Activated CD8-positive, alpha-beta T cell treated with anti-CD3 and anti-CD28 coated beads, Interleukin-2, amount 10 ng/mL, durations not matched to agents 7 days and 5 days (primary cell): Measurements from ENCODE around the gene ABCA3. TPM values are rescaled to one million over a fixed set of nuclear protein-coding genes. Genes with fewer than 3 reads are reported as not detected.
"Not testable (repeated sequence)": the region's sequence is repeated elsewhere in the genome, so short reads cannot be mapped to it uniquely, and the experiment has no call there.

ENCODE experiments used
- ATAC-seq: fragments of 150-1000 bp; cut with Tn5 transposase; one replicate; pipeline ENCODE4 v1.10.0; 2021; ENCODE audit warnings: moderate library complexity
- CTCF ChIA-PET: fragments of 350-600 bp; sonication (Branson Sonifier 250); formaldehyde crosslinking; loops from one replicate; lab custom pipeline; 2021; ENCODE audit warnings: antibody characterized with exemption; lab: Charles Lee
- POLR2A ChIA-PET: fragments of 350-600 bp; sonication (Branson Sonifier 250); formaldehyde crosslinking; loops from one replicate; lab custom pipeline; 2021; ENCODE audit warnings: antibody characterized with exemption; lab: Charles Lee
- DNase-seq: peaks from one replicate; pipeline ENCODE4 v3.0.0-alpha.2; 2020
- H3K27ac Mint-ChIP-seq: one replicate; pipeline ENCODE4 v1.8.0; 2021; ENCODE audit warnings: mild to moderate bottlenecking, mixed read lengths
- H3K27me3 Mint-ChIP-seq: one replicate; pipeline ENCODE4 v1.8.0; 2021; ENCODE audit warnings: low read depth, mixed read lengths
- H3K36me3 Mint-ChIP-seq: one replicate; pipeline ENCODE4 v1.8.0; 2021; ENCODE audit warnings: low read depth, mixed read lengths
- H3K4me1 Mint-ChIP-seq: one replicate; pipeline ENCODE4 v1.8.0; 2021; ENCODE audit warnings: low read depth, mixed read lengths
- H3K4me3 Mint-ChIP-seq: one replicate; pipeline ENCODE4 v1.8.0; 2021; ENCODE audit warnings: mild to moderate bottlenecking, mixed read lengths
- H3K9me3 Mint-ChIP-seq: one replicate; pipeline ENCODE4 v1.8.0; 2022; ENCODE audit warnings: mixed read lengths; ENCODE audit not compliant: insufficient read depth
- total RNA-seq, 2 experiments: library from RNA; stranded (reverse); gene quantifications; one replicate each; pipeline ENCODE4 v1.2.3, GENCODE V29; 2021

ABCA3 gene
- total RNA-seq, 2 experiments from 2014 or later, result 6.3 to 6.8 TPM

- H3K36me3 Mint-ChIP-seq, result peaks cover 81% of the 10 kb centered on the region
- peaks cover 19% of the 10 kb centered on the region for H3K4me1 Mint-ChIP-seq
- ChIA-PET CTCF (interaction anchor here (1.1 kb wide), 1 partner anchor 9 kb away, joined by 4 read pairs; the partner anchor contains the start of gene ECI1), POLR2A (interaction anchor here (1.2 kb wide), 1 partner anchor 10 kb away, joined by 4 read pairs; no protein-coding TSS in a partner anchor)
- H3K27ac Mint-ChIP-seq, result no peak overlapping the region
- DNase-seq, result no peak
- H3K27me3 Mint-ChIP-seq, result no peaks in the 10 kb centered on the region
- H3K9me3 Mint-ChIP-seq, result no peaks in the 10 kb centered on the region
- H3K4me3 Mint-ChIP-seq, result no peak overlapping the region
- ATAC-seq, result no peak
These were observed 80.3 kb downstream of the ABCA3 start for GRCh38 chr16:2260250-2260649.

- H3K36me3 Mint-ChIP-seq, result peaks cover 77% of the 10 kb centered on the region
- not testable (repeated sequence) for H3K27me3 Mint-ChIP-seq, H3K9me3 Mint-ChIP-seq, DNase-seq, H3K4me1 Mint-ChIP-seq, ATAC-seq, H3K27ac Mint-ChIP-seq, H3K4me3 Mint-ChIP-seq
- CTCF ChIA-PET, result interaction anchor here (1.1 to 1.3 kb wide), 2 partner anchors 11 to 82 kb away, joined by 3 read pairs; partner anchors contain the start of gene ABCA3
- POLR2A ChIA-PET, result interaction anchor here (0.7 to 1.5 kb wide), 3 partner anchors 10 to 257 kb away, joined by 3 to 5 read pairs (median 3); no protein-coding TSS in a partner anchor
These were observed 82.0 kb downstream of the ABCA3 start for GRCh38 chr16:2258530-2258929.

DNA sequence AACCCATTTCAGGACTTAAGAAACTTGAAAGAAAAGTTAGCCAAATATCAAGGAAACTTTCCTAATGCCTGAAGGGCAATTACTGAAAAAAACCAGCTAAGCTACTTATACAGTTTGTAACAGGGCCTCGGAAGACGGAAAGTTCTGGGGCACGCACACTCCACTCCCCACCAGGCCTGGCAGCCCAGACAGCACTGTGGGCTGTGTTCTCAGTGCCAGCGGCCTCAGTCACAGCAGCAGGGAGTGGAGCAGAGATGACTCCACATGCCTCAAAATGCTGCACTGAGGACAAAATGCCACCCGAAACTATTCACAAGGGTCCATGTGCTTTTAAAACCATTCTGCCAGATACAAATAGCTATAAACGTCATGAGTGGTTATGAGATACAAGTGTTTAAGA lies 82.8 kb downstream of the ABCA3 start:
- no peaks in the 10 kb centered on the region for H3K27me3 Mint-ChIP-seq
- ChIA-PET CTCF (interaction anchor here (1.1 to 1.3 kb wide), 2 partner anchors 10 to 83 kb away, joined by 3 read pairs; partner anchors contain the start of gene ABCA3), POLR2A (interaction anchor here (0.7 to 1.5 kb wide), 3 partner anchors 11 to 258 kb away, joined by 3 to 5 read pairs (median 3); no protein-coding TSS in a partner anchor)
- peaks cover 79% of the 10 kb centered on the region for H3K36me3 Mint-ChIP-seq
- no peak overlapping the region for H3K4me3 Mint-ChIP-seq
- peaks cover 5% of the 10 kb centered on the region for H3K4me1 Mint-ChIP-seq
- ATAC-seq (no peak), DNase-seq (no peak)
- H3K9me3 Mint-ChIP-seq, result no peaks in the 10 kb centered on the region
- H3K27ac Mint-ChIP-seq, result no peak overlapping the region

DNA sequence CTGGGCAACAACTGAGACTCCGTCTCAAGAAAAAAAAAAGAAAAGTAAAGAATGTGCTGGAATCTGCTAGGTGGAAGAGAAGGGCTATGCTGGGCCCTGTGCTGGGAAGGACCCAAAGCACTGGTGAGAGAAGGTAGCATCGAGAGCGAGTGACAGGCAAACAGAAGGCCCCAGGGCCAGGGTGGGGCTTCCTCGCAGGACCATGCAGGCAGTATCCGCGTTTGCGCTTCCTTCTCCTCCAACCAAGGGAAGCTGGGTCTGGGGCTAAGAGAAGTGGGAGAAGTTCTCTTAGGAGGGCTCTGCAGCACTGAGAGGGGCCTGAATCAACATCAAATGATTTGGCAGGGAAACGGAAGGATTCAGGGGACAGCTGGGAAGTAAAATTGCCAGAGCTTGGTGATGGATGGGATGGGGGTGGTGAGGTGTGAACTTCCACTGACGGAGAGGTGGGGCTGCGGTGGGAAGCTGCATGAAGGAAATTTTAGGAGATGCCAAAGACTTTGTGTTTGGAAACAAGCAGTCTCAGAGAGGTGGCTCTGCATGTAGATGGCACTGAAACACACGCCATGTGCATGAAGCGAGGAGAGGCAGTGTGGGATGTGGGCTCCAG lies 83.9 kb downstream of the ABCA3 start:
- Mint-ChIP-seq H3K9me3 (no peaks in the 10 kb centered on the region), H3K27ac (peak overlapping the region; percentile 23), H3K4me1 (peaks cover 4% of the 10 kb centered on the region), H3K36me3 (peaks cover 76% of the 10 kb centered on the region), H3K27me3 (no peaks in the 10 kb centered on the region), H3K4me3 (no peak overlapping the region)
- ChIA-PET CTCF (no interaction called here), POLR2A (interaction anchor here (0.7 to 1.5 kb wide), 2 partner anchors 10 to 1445 kb away, joined by 3 read pairs; no protein-coding TSS in a partner anchor)
- DNase-seq, result no peak
- no peak for ATAC-seq

DNA sequence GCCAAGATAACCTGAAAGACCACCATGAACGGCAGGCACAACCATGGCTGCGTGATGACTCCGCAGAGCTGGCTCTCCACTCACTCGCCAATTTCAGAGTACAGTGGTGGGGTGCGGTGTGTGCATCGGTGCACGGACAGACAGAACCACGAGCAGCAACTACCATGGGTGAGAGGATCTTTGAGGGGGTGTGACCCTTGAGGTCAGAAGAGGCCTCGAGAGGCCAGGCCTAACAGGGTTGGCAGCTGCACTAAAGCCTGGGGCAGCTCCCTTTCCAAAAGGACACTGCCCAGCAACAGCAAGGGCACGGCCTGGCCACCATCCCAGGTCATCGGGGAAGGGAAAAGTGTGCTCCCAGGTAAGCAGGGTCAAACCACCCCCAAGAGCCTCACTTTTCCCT lies 87.2 kb downstream of the ABCA3 start:
- H3K27me3 Mint-ChIP-seq, result no peaks in the 10 kb centered on the region
- H3K4me1 Mint-ChIP-seq, result peaks cover 8% of the 10 kb centered on the region
- peak overlapping the region; percentile 52 for H3K27ac Mint-ChIP-seq
- no peak for DNase-seq
- H3K9me3 Mint-ChIP-seq, result no peaks in the 10 kb centered on the region
- POLR2A ChIA-PET, result interaction anchor here (0.6 to 3.5 kb wide), 3 partner anchors 10 to 12 kb away, joined by 3 to 14 read pairs (median 4); no protein-coding TSS in a partner anchor
- CTCF ChIA-PET, result interaction anchor here (1.9 kb wide), 1 partner anchor 9 kb away, joined by 9 read pairs; no protein-coding TSS in a partner anchor
- peaks cover 56% of the 10 kb centered on the region for H3K36me3 Mint-ChIP-seq
- H3K4me3 Mint-ChIP-seq, result no peak overlapping the region
- ATAC-seq, result no peak

- Mint-ChIP-seq H3K36me3 (peaks cover 51% of the 10 kb centered on the region), H3K9me3 (no peaks in the 10 kb centered on the region), H3K27ac (peak overlapping the region; percentile 52), H3K4me3 (no peak overlapping the region), H3K4me1 (peaks cover 6% of the 10 kb centered on the region), H3K27me3 (no peaks in the 10 kb centered on the region)
- POLR2A ChIA-PET, result interaction anchor here (1.5 to 3.5 kb wide), 3 partner anchors 10 to 98 kb away, joined by 5 to 14 read pairs (median 11); partner anchors contain the start of gene TRAF7
- DNase-seq (no peak), ATAC-seq (no peak)
- CTCF ChIA-PET, result interaction anchor here (0.7 to 2.6 kb wide), 6 partner anchors 10 to 97 kb away, joined by 3 to 18 read pairs (median 10); partner anchors contain the start of genes E4F1, MLST8 and TRAF7
These were observed 87.8 kb downstream of the ABCA3 start for GRCh38 chr16:2252806-2253148.

- CTCF ChIA-PET, result interaction anchor here (0.8 to 2.6 kb wide), 14 partner anchors 8 to 250 kb away, joined by 3 to 18 read pairs (median 4); partner anchors contain the start of genes E4F1, MLST8, NTHL1 and TEDC2
- POLR2A ChIA-PET, result interaction anchor here (0.6 to 3.5 kb wide), 13 partner anchors 10 to 229 kb away, joined by 3 to 15 read pairs (median 4); partner anchors contain the start of genes MLST8, PGP, RNPS1 and TRAF7
- H3K4me1 Mint-ChIP-seq, result peaks cover 5% of the 10 kb centered on the region
- H3K27me3 Mint-ChIP-seq, result no peaks in the 10 kb centered on the region
- ATAC-seq, result peak; percentile 87
- peak; percentile 86 for DNase-seq
- peak within 1 kb of the TSS; percentile 91 for H3K27ac Mint-ChIP-seq
- peaks cover 42% of the 10 kb centered on the region for H3K36me3 Mint-ChIP-seq
- peak within 1 kb of the TSS; percentile 87 for H3K4me3 Mint-ChIP-seq
- no peaks in the 10 kb centered on the region for H3K9me3 Mint-ChIP-seq
These were observed 89.0 kb downstream of the ABCA3 start, which contains the start of gene ECI1 for GRCh38 chr16:2251296-2252111. Gene ECI1 (minus strand): TSS chr16:2251587. CDS start chr16:2251566, 21 bp downstream.

- Mint-ChIP-seq H3K4me1 (peaks cover 5% of the 10 kb centered on the region), H3K36me3 (peaks cover 41% of the 10 kb centered on the region), H3K27me3 (no peaks in the 10 kb centered on the region), H3K27ac (peak overlapping the region; percentile 91), H3K4me3 (peak overlapping the region; percentile 87), H3K9me3 (no peaks in the 10 kb centered on the region)
- ChIA-PET POLR2A (interaction anchor here (0.6 to 3.5 kb wide), 9 partner anchors 9 to 228 kb away, joined by 3 to 15 read pairs (median 4); partner anchors contain the start of genes MLST8, RNPS1 and TRAF7), CTCF (interaction anchor here (0.8 to 2.6 kb wide), 11 partner anchors 9 to 251 kb away, joined by 3 to 18 read pairs (median 4); partner anchors contain the start of genes E4F1, MLST8, NTHL1 and TRAF7)
- ATAC-seq (no peak), DNase-seq (peak; percentile 57)
These were observed 89.8 kb downstream of the ABCA3 start for GRCh38 chr16:2250652-2251295.

DNA sequence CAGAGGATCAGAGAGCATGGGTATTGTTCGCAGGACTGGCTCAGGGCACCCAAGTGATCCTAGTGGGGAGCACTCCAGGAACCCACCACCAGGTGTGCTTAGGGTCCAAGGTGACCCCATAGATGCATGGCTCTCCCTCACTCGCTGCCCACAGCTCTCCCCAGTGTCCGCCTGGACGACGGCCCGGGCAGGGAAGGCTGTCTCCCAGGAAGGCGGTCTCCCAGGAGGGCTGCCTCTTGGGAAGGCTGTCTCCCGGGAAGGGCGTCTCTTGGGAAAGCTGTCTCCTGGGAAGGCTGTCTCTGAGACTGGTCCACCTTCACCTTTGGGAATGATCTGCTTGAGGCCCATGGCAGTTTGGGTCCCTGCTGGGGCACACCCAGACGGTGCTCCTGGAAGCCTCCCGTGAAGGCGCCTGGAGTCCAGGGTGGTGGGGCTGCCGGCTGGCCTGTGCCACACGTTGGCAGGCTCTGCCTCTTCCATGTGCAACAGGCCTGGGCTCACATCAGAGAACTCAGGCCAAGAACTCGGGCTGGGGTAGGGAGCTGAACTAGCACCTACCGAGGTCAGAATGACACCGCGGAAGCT lies 94.1 kb downstream of the ABCA3 start:
- H3K4me1 Mint-ChIP-seq, result peaks cover 7% of the 10 kb centered on the region
- no peaks in the 10 kb centered on the region for H3K27me3 Mint-ChIP-seq
- CTCF ChIA-PET, result no interaction called here
- no peak for ATAC-seq
- DNase-seq, result no peak
- H3K4me3 Mint-ChIP-seq, result no peak overlapping the region
- H3K9me3 Mint-ChIP-seq, result no peaks in the 10 kb centered on the region
- POLR2A ChIA-PET, result interaction anchor here (1.6 kb wide), 1 partner anchor 17 kb away, joined by 4 read pairs; no protein-coding TSS in a partner anchor
- no peak overlapping the region for H3K27ac Mint-ChIP-seq
- peaks cover 24% of the 10 kb centered on the region for H3K36me3 Mint-ChIP-seq

- DNase-seq (no peak), ATAC-seq (no peak)
- Mint-ChIP-seq H3K27ac (no peak overlapping the region), H3K27me3 (no peaks in the 10 kb centered on the region), H3K36me3 (peaks cover 21% of the 10 kb centered on the region), H3K9me3 (no peaks in the 10 kb centered on the region), H3K4me1 (peaks cover 4% of the 10 kb centered on the region), H3K4me3 (no peak overlapping the region)
- CTCF ChIA-PET, result no interaction called here
- POLR2A ChIA-PET, result no interaction called here
These were observed 95.4 kb downstream of the ABCA3 start for GRCh38 chr16:2244926-2245795.
